IMR-90 (cell line): ENCODE measurements around the gene RBFOX2. TPM values are rescaled to one million over a fixed set of nuclear protein-coding genes. Genes with fewer than 3 reads are reported as not detected.
A peak's percentile ranks its signal among the peaks of the same experiment; 100 is the strongest.

Source experiments
- ATAC-seq: fragments of 200-7000 bp; cut with Tn5 transposase; 2 replicates; pipeline ENCODE4 v1.9.1; 2020; ENCODE audit warnings: low read depth, mild to moderate bottlenecking, moderate library complexity
- BruUV-seq: library from RNA; stranded (reverse); fragments of 400-500 nt; replicated peaks from 2 replicates; lab custom pipeline; 2021; lab: Mats Ljungman, UMichigan
- CTCF ChIA-PET: fragments of 300-600 bp; formaldehyde crosslinking; extraction: SDS; loops from one replicate; lab custom pipeline; 2021; ENCODE audit warnings: antibody characterized with exemption; lab: Yijun Ruan, JAX
- POLR2A ChIA-PET: fragments of 300-600 bp; sonication (Branson Sonifier 250); formaldehyde crosslinking; loops from one replicate; lab custom pipeline; 2022; ENCODE audit warnings: antibody characterized with exemption; ENCODE audit not compliant: unreplicated experiment; lab: Charles Lee
- DNase-seq: peaks from one replicate; pipeline ENCODE4 v3.0.0; 2013
- H2AFZ ChIP-seq: replicated peaks from 2 replicates; pipeline ENCODE3; 2013; ENCODE audit warnings: low read length, mild to moderate bottlenecking; ENCODE audit not compliant: poor library complexity
- H2AK5ac ChIP-seq: 2 replicates; pipeline ENCODE4 v1.6.1; 2013; ENCODE audit warnings: low read depth, low read length, inconsistent platforms
- H2AK9ac ChIP-seq: replicated peaks from 2 replicates; pipeline ENCODE3; 2013; ENCODE audit warnings: mild to moderate bottlenecking, low read depth, low read length, moderate library complexity; ENCODE audit not compliant: poor library complexity
- H2BK120ac ChIP-seq: 2 replicates; pipeline ENCODE4 v1.6.1; 2013; ENCODE audit warnings: low read depth, low read length, inconsistent platforms
- H2BK15ac ChIP-seq: 3 replicates; pipeline ENCODE4 v1.6.1; 2013; ENCODE audit warnings: low read depth, low read length, inconsistent platforms
- H2BK20ac ChIP-seq: 2 replicates; pipeline ENCODE4 v1.6.1; 2013; ENCODE audit warnings: low read depth, mild to moderate bottlenecking, inconsistent platforms, low read length, moderate library complexity
- H2BK5ac ChIP-seq: 2 replicates; pipeline ENCODE4 v1.6.1; 2013; ENCODE audit warnings: mild to moderate bottlenecking, low read depth, low read length, inconsistent platforms; ENCODE audit not compliant: poor library complexity, severe bottlenecking
- H3K14ac ChIP-seq: replicated peaks from 2 replicates; pipeline ENCODE4 v1.6.1; 2013; ENCODE audit warnings: low read depth, low read length, inconsistent platforms
- H3K18ac ChIP-seq: 2 replicates; pipeline ENCODE4 v1.6.1; 2013; ENCODE audit warnings: low read depth, low read length, control low read depth
- H3K23ac ChIP-seq: 2 replicates; pipeline ENCODE4 v1.6.1; 2013; ENCODE audit warnings: low read depth, low read length, inconsistent platforms
- H3K27ac ChIP-seq: 2 replicates; pipeline ENCODE4 v1.5.1; 2013; ENCODE audit warnings: mild to moderate bottlenecking, control low read depth, low read length; ENCODE audit not compliant: insufficient read depth
- H3K27me3 ChIP-seq: 2 replicates; pipeline ENCODE4 v1.6.1; 2013; ENCODE audit warnings: low read length; ENCODE audit not compliant: control insufficient read depth, insufficient read depth
- H3K36me3 ChIP-seq: 2 replicates; pipeline ENCODE4 v1.6.1; 2013; ENCODE audit warnings: low read length, mixed read lengths; ENCODE audit not compliant: control insufficient read depth, insufficient read depth
- H3K4ac ChIP-seq: 2 replicates; pipeline ENCODE4 v1.6.1; 2013; ENCODE audit warnings: low read depth, low read length, inconsistent platforms
- H3K4me1 ChIP-seq: 2 replicates; pipeline ENCODE4 v1.6.1; 2013; ENCODE audit warnings: low read length, mixed read lengths; ENCODE audit not compliant: control insufficient read depth, insufficient read depth
- H3K4me2 ChIP-seq: 2 replicates; pipeline ENCODE4 v1.6.1; 2013; ENCODE audit warnings: low read depth, mild to moderate bottlenecking, control low read depth, low read length, moderate library complexity
- H3K4me3 ChIP-seq: 2 replicates; pipeline ENCODE4 v1.5.1; 2013; ENCODE audit warnings: low read depth, mild to moderate bottlenecking, control low read depth, low read length, moderate library complexity; ENCODE audit not compliant: insufficient read depth
- H3K56ac ChIP-seq: 2 replicates; pipeline ENCODE4 v1.6.1; 2013; ENCODE audit warnings: low read length, inconsistent platforms; ENCODE audit not compliant: insufficient read depth; ENCODE audit errors: extremely low read depth
- H3K79me1 ChIP-seq, 2 experiments: 2 replicates each; pipeline ENCODE4 v1.6.1; 2013; ENCODE audit warnings: low read length in 2 of 2, inconsistent platforms in 1 of 2, low read depth in 1 of 2
- H3K9ac ChIP-seq: 2 replicates; pipeline ENCODE4 v1.6.1; 2013; ENCODE audit warnings: low read depth, low read length, control low read depth
- H3K9me1 ChIP-seq: 2 replicates; pipeline ENCODE4 v1.6.1; 2013; ENCODE audit warnings: low read length, inconsistent platforms; ENCODE audit not compliant: insufficient read depth
- H3K9me3 ChIP-seq: 2 replicates; pipeline ENCODE4 v1.6.1; 2013; ENCODE audit warnings: low read length; ENCODE audit not compliant: control insufficient read depth, insufficient read depth
- H4K20me1 ChIP-seq: 2 replicates; pipeline ENCODE4 v1.6.1; 2013; ENCODE audit warnings: low read length, inconsistent platforms; ENCODE audit not compliant: insufficient read depth
- H4K5ac ChIP-seq: 2 replicates; pipeline ENCODE4 v1.6.1; 2013; ENCODE audit warnings: mild to moderate bottlenecking, low read depth, low read length, control low read depth
- H4K8ac ChIP-seq, 2 experiments: 2 replicates each; pipeline ENCODE4 v1.6.1; 2013; ENCODE audit warnings: low read depth in 2 of 2, low read length in 2 of 2, control low read depth in 1 of 2, inconsistent platforms in 1 of 2
- H4K91ac ChIP-seq: 2 replicates; pipeline ENCODE4 v1.6.1; 2013; ENCODE audit warnings: low read depth, low read length, inconsistent platforms; ENCODE audit not compliant: insufficient read depth
- CEBPB ChIP-seq: IDR thresholded peaks from 2 replicates; pipeline ENCODE4 v1.6.1; 2012; ENCODE audit warnings: low read depth, low read length, improper control_type of control experiment
- CTCF ChIP-seq: conservative IDR thresholded peaks from 2 replicates; pipeline ENCODE4 v1.5.1; 2012; ENCODE audit warnings: mild to moderate bottlenecking, low read depth, low read length, improper control_type of control experiment
- FOS ChIP-seq: fragments of 150-350 bp; IDR thresholded peaks from 2 replicates; pipeline ENCODE4 v1.6.1; 2016; ENCODE audit warnings: low read depth, low read length
- MAFK ChIP-seq: IDR thresholded peaks from 2 replicates; pipeline ENCODE4 v1.6.1; 2012; ENCODE audit warnings: low read depth, low read length, improper control_type of control experiment
- MAZ ChIP-seq: IDR thresholded peaks from 2 replicates; pipeline ENCODE4 v1.6.1; 2012; ENCODE audit warnings: low read depth, mild to moderate bottlenecking, low read length, improper control_type of control experiment, moderate library complexity, borderline replicate concordance
- MXI1 ChIP-seq: IDR thresholded peaks from 2 replicates; pipeline ENCODE4 v1.6.1; 2012; ENCODE audit warnings: low read depth, mild to moderate bottlenecking, low read length, moderate library complexity, borderline replicate concordance
- NFE2L2 ChIP-seq: fragments of 150-350 bp; IDR thresholded peaks from 2 replicates; pipeline ENCODE4 v1.6.1; 2016; ENCODE audit warnings: low read depth, mild to moderate bottlenecking, low read length
- RFX5 ChIP-seq: IDR thresholded peaks from 2 replicates; pipeline ENCODE4 v1.8.0; 2012; ENCODE audit warnings: low read depth, mild to moderate bottlenecking, low read length, moderate library complexity
- SMC3 ChIP-seq: fragments of 150-350 bp; IDR thresholded peaks from 2 replicates; pipeline ENCODE4 v1.6.1; 2016; ENCODE audit warnings: low read depth, mild to moderate bottlenecking, antibody characterized with exemption, low read length, moderate library complexity
- WGBS, 2 experiments: methylation state at CpG; one replicate each; pipeline versions ENCODE4 v1.1.5 to v1.1.7; 2013; ENCODE audit warnings: missing lambda C conversion rate in 2 of 2; ENCODE audit not compliant: insufficient read length in 1 of 2; ENCODE audit errors: extremely low coverage in 2 of 2; 5-methylcytosine and 5-hydroxymethylcytosine counted together
- dilution Hi-C: fragments of 300-500 bp; cut with HindIII; formaldehyde crosslinking; loops from one replicate; pipeline ENCODE4 v1.14.3; 2018; ENCODE audit warnings: low sequenced_read_pairs; ENCODE audit not compliant: unreplicated experiment
- in situ Hi-C: fragments of 300-500 bp; cut with MboI; formaldehyde crosslinking; loops from 3 replicates; pipeline ENCODE4 v1.14.3; 2019; ENCODE audit warnings: low sequenced_read_pairs, inconsistent platforms, mixed read lengths
- intact Hi-C: fragments of 100-400 bp; cut with micrococcal nuclease; formaldehyde crosslinking; loops from 2 replicates; pipeline ENCODE4 v1.10.0; 2022
- polyA plus RNA-seq, 3 experiments: library from polyadenylated mRNA; depleted of rRNA; stranded (reverse); fragments of >200 nt; gene quantifications; 2 replicates each; pipeline ENCODE4 v1.2.3, GENCODE V29; 2012; ENCODE audit warnings: low replicate concordance in 1 of 3
- total RNA-seq: library from RNA; depleted of rRNA; stranded (reverse); fragments of >200 nt; gene quantifications from 2 replicates; pipeline ENCODE4 v1.2.3, GENCODE V29; 2012
- TF ChIP-seq, protein P1 (sequence below): fragments of 150-350 bp; IDR thresholded peaks from 2 replicates; pipeline ENCODE4 v1.6.1; 2016; ENCODE audit warnings: low read depth, mild to moderate bottlenecking, low read length, moderate library complexity, borderline replicate concordance
- TF ChIP-seq, protein P2 (sequence below): fragments of 150-350 bp; IDR thresholded peaks from 2 replicates; pipeline ENCODE4 v1.6.1; 2017; ENCODE audit warnings: mild to moderate bottlenecking, antibody characterized with exemption, low read length, low read depth

The RBFOX2 gene
- total and polyA plus RNA-seq, 2 of the 4 experiments (the other 2 are of a cell fraction): 146 to 178 TPM

GRCh38 chr22:36065775-36066544, 37.3 kb upstream of the RBFOX2 start (continued):
- TF ChIP-seq MAZ (no peak; the same call in 1 of the 2 replicates), NFE2L2 (no peak), CEBPB (0 out of 2 replicates have a peak, but pooled peaks have one; percentile 21)

DNA sequence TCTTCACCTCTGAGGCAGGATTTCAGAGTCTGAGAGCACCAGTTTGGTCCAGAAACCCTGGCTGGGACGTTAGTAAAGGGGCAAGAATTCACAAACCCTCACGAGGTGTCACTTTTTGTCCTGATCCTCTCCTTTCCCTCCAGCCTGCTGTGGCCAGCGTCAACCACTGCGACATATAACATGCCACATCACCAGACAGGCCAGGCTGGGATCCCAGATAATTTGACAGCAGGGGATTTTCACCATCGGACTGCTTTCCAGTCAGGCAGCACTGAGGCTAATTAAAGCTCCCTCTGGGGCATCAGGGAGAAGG, 36.8 kb upstream of the RBFOX2 start:
- dilution Hi-C loops: no loop called here
- Histone ChIP-seq H2AK9ac (peak overlapping the region; percentile 83), H4K20me1 (no peaks in the 10 kb centered on the region), H3K27me3 (no peaks in the 10 kb centered on the region), H3K14ac (peak overlapping the region; percentile 99), H3K4me2 (peak overlapping the region; percentile 74), H3K4me3 (peak overlapping the region; percentile 52), H3K18ac (peak overlapping the region; percentile 54), H3K23ac (peak overlapping the region; percentile 98), H4K91ac (peak overlapping the region; percentile 97), H3K36me3 (no peaks in the 10 kb centered on the region), H3K4me1 (peaks cover 5% of the 10 kb centered on the region), H3K56ac (peak overlapping the region; percentile 96), H2BK5ac (peak overlapping the region; percentile 53), H2AK5ac (peak overlapping the region; percentile 65), H3K9me3 (no peaks in the 10 kb centered on the region), H4K5ac (peak overlapping the region; percentile 77), H2BK120ac (peak overlapping the region; percentile 100), H4K8ac (peak overlapping the region; percentile 86 to 99), H3K4ac (peak overlapping the region; percentile 99), H2BK20ac (peak overlapping the region; percentile 86; the same call in 1 of the 2 replicates), H3K9me1 (peaks cover 11% of the 10 kb centered on the region), H3K27ac (peak overlapping the region; percentile 64), H2AFZ (peak overlapping the region; percentile 100), H2BK15ac (peak overlapping the region; percentile 78; the same call in 2 of the 3 replicates), H3K9ac (peak overlapping the region; percentile 80), H3K79me1 (peaks cover 0 to 13% of the 10 kb centered on the region in 2 experiments; a peak in 2 of 4 replicates)
- ATAC-seq (peak; percentile 48), DNase-seq (no peak)
- intact Hi-C loops: loop anchor here (2.0 kb wide), 1 partner anchor 37 kb away; the partner anchor contains the start of gene RBFOX2
- no CpG with 5 or more reads among the region's 5 CpGs for WGBS, 2 experiments
- POLR2A ChIA-PET: interaction anchor here (0.6 to 0.9 kb wide), 5 partner anchors 10 to 118 kb away, joined by 3 to 8 read pairs (median 4); no protein-coding TSS in a partner anchor
- TF ChIP-seq, protein P1, sequence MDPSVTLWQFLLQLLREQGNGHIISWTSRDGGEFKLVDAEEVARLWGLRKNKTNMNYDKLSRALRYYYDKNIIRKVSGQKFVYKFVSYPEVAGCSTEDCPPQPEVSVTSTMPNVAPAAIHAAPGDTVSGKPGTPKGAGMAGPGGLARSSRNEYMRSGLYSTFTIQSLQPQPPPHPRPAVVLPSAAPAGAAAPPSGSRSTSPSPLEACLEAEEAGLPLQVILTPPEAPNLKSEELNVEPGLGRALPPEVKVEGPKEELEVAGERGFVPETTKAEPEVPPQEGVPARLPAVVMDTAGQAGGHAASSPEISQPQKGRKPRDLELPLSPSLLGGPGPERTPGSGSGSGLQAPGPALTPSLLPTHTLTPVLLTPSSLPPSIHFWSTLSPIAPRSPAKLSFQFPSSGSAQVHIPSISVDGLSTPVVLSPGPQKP: no peak
- TF ChIP-seq RFX5 (no peak), FOS (no peak), CEBPB (no peak), CTCF (no peak), MAFK (no peak), SMC3 (no peak), MXI1 (0 out of 2 replicates have a peak, but pooled peaks have one; percentile 5)
- TF ChIP-seq, protein P2, sequence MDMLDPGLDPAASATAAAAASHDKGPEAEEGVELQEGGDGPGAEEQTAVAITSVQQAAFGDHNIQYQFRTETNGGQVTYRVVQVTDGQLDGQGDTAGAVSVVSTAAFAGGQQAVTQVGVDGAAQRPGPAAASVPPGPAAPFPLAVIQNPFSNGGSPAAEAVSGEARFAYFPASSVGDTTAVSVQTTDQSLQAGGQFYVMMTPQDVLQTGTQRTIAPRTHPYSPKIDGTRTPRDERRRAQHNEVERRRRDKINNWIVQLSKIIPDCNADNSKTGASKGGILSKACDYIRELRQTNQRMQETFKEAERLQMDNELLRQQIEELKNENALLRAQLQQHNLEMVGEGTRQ: no peak
- in situ Hi-C loops: no loop called here
- CTCF ChIA-PET: interaction anchor here (0.7 to 2.6 kb wide), 49 partner anchors 9 to 438 kb away, joined by 3 to 33 read pairs (median 4); partner anchors contain the start of gene RBFOX2
- no TSS peak for BruUV-seq
